ENCODE data around the gene CCDC159.
"Not testable (repeated sequence)": the region's sequence is repeated elsewhere in the genome, so short reads cannot be mapped to it uniquely, and the experiment has no call there.

The CCDC159 gene

DNA sequence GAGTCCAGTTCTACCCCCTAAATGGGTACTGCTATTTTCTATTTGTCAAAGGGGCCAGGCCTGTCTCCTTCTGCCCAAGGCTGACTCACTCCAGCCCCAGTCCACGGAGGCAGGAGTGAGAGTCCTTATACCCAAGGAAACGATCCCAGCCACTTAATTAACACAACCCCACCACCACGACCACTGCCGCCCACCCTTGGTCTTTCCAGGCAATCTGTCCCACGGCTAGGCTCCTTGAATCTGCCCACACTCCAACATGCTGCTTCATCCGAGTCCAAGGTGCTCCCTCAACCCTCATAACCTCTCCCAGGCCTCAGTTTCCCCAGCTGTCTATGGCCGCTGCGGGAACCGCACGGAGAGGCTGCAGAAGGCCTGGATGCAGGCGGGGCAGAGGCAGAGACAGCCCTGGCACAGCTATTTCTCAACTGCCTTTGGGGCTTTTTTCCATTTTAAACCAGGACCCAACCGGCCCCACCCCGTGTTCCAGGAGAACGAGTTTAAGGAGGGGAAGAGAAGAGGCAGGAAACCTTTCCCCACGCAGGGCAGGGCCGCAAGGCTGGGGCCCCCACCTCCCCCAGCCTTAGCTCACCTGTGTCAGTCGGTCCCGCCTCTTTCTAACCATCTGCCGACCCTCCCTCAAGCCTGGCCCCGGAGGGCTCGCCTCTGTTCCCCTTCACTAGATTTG is 7.6 kb upstream of the CCDC159 start:
- no peak for DNase-seq

GRCh38 chr19:11339254-11340098 is 6.8 kb upstream of the CCDC159 start, which contains the start of gene RAB3D:
Gene RAB3D, minus strand, starts transcription at chr19:11339657. Its CDS starts 2,258 bp downstream, at chr19:11337399.
- DNase-seq: peak; percentile 81

- not testable (repeated sequence) for DNase-seq
Measured at GRCh38 chr19:11340099-11340467, 6.2 kb upstream of the CCDC159 start.

GRCh38 chr19:11342429-11342828 is 3.9 kb upstream of the CCDC159 start:
- DNase-seq: no peak

GRCh38 chr19:11345122-11345803 is 1.1 kb upstream of the CCDC159 start:
- no peak for DNase-seq

DNA sequence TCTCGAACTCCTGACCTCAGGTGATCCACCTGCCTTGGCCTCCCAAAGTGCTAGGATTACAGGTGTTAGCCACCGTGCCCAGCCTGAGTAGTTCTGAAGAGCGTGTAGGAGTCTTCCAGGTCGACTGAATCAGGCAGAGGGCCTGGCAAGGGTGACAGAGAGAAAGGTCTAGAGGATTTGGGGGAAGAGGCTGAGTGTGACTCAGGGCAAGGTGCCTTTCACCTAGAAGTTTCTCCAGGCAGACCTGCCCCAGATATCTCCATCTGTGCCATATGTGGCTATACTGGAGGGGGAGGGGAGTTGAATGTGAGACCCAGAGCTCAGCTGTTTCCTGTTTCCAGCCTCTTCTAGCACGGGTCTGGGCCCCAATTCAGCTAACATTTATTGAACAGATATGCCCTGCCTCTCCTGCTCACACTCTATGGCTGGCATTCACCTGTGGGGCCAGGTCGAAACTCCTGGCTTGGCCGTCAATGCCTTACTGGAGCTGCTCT is 1.3 kb downstream of the CCDC159 start:
- DNase-seq: no peak

- DNase-seq: no peak
Measured at GRCh38 chr19:11349171-11349570, 2.9 kb downstream of the CCDC159 start.

DNA sequence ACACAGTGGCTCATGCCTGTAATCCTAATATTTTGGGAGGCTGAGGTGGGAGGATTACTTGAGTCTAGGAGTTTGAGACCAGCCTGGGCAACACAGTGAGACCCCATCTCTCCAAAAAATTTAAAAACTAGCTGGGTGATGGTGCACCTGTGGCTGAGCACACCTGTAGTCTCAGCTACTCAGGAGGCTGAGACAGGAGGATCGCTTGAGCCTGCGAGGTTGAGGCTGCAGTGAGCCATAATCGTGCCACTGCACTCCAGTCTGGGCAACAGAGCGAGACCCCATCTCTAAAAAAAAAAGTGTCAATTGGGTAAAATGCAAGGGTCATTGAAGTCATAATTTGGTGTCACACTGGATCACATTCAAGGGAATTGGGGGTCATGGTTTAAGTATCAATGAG is 7.8 kb downstream of the CCDC159 start:
- not testable (repeated sequence) for DNase-seq

GRCh38 chr19:11355160-11356073 is 9.1 kb downstream of the CCDC159 start, which contains the start of gene PLPPR2:
Gene PLPPR2, plus strand, starts transcription at chr19:11355432. Its CDS starts 2,242 bp downstream, at chr19:11357674.
- DNase-seq: peak; percentile 86

- DNase-seq: no peak
Measured at GRCh38 chr19:11356074-11356397, 9.7 kb downstream of the CCDC159 start.

DNA sequence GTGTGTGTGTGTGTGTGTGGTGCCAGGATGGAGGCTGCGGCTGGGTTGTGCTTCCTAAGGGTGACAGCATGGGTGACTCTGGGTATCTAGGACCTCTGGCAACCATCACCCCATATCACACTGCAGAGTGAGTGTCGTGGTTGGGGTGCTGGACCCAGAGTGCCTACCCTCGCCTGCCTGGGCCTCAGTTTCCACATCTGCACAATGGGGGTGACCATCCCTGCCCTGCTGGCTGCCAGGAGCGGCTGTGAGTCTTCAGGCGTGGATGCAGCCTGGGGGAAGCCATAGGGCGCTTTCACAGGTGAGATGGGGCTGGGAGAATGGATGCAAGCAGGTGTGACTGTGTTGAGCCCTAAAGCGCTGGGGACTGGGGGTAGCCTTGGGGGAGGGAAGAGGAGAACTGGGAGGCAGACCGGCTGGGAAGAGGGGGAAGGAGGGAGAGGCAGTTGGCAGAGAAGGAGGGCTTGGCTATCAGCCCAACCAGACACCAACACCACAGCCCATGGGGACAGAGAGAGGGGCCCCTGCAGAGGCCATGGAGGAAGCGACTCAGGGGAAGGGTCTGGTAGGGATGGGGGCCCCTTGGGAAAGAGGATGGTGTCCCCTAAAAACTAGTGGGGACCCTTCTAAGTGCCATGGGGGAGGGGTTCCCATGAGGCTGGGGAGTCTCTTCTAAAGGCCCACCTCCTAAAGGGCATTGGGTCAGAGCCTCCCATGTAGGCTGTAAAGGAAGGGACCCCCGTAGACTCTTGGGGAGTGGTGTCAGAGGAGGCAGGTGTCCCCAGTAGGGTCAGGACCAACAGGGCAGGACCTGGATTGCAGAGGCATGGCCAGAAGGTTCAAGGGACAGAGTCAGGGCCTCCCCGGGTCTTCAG is 10.6 kb downstream of the CCDC159 start:
- no peak for DNase-seq

GRCh38 chr19:11359421-11359820 is 13.1 kb downstream of the CCDC159 start:
- DNase-seq: no peak

DNA sequence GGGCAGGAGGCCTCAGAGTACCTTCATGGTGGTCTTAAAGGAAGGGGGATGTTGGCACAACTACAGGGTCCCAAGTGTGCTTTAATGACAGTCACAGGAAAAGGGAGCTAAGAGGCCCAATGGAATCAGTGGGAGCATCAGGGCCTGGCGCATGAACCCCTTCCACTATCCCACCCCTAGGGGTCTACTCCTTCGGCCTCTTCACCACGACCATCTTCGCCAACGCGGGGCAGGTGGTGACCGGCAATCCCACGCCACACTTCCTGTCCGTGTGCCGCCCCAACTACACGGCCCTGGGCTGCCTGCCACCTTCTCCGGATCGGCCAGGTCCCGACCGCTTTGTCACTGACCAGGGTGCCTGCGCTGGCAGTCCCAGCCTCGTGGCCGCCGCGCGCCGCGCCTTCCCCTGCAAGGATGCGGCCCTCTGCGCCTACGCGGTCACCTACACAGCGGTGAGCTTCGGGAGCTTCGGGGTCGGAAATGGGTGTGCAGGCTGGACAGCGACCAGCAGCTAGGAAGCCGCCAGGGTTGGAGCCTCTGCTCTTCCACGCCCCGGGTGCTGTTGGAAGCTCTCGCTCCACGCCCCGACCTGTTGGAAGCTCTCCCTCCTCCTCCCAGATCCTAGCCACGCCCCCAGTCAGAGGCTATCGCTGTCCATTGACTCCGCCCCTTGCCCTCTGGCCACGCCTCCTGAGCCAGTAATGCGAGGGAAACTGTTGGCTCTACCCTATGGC is 14.9 kb downstream of the CCDC159 start:
- DNase-seq: no peak

GRCh38 chr19:11361771-11362731 is 15.7 kb downstream of the CCDC159 start:
- no peak for DNase-seq

DNA sequence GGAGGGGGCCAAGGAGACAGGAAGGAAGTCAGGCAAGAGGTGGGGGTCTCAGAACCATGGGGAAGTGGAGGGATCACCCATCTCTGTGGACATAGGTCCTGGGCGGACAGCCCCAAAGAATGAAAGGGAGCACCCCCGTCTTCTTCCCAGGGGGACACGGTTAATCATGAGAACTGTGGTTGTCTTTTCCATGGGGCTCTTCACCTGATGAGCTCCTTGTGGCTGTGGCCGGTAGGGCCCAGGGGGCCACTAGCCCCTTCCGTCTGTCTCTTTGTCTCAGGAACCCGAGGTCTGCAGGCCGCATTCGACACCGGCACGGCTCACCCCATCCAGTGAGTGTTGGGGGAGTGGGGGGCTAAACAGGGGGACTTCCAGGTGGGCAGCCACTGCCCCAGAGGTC is 17.6 kb downstream of the CCDC159 start:
- DNase-seq: no peak

DNA sequence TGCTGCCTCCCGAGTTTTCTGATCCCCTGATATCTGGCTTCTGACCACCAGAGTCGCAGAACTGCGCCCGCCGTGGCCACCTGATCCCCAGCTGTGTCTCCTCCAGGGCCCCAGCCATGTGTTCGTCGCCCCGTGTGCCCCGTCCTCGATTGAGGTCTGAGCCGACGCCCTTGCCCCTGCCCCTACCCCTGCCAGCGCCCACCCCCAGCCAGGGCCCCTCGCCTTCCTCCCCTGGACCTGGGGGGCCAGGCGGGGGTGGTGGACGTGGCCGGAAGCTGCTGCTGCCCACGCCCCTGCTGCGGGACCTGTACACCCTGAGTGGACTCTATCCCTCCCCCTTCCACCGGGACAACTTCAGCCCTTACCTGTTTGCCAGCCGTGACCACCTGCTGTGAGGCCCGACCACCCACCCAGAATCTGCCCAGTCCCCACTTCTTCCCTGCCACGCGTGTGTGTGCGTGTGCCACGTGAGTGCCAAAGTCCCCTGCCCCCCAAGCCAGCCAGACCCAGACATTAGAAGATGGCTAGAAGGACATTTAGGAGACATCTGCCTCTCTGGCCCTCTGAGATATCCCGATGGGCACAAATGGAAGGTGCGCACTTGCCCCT is 18.1 kb downstream of the CCDC159 start:
- DNase-seq: no peak

GRCh38 chr19:11364935-11365334 is 18.6 kb downstream of the CCDC159 start:
- no peak for DNase-seq

DNA sequence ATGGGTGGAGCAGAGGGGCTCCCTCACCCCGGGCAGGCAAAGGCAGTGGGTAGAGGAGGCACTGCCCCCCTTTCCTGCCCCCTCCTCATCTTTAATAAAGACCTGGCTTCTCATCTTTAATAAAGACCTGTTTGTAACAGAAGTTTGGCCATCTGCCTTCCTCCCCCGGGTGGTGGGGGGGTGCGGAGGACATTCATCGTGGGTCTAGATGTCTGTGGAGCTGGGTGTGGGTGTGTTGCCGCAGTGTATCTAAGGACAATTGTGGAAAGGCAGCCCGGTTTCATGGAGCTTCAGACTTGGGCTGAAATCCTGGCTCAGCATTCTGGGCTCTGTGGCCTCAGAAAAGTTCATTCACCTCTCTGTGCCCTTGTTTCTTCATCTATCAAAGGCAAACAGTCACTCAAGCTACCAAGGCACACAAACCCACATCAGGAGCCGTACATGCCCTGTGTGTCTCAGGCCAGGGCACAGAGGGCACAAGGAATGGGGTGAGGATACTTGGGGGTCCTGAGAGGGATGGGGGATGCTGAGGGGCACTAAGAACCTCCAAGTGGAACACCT is 19.3 kb downstream of the CCDC159 start:
- no peak for DNase-seq

- no peak for DNase-seq
Measured at GRCh38 chr19:11367528-11367927, 21.2 kb downstream of the CCDC159 start.
